Prostate gland (tissue), 2 donors: ENCODE measurements around the gene SRP68. TPM values are rescaled to one million over a fixed set of nuclear protein-coding genes. Genes with fewer than 3 reads are reported as not detected.
A peak's percentile ranks its signal among the peaks of the same experiment; 100 is the strongest.

Experiments
- DNase-seq: peaks from one replicate; pipeline ENCODE4 v3.0.0-alpha.2; 2019; ENCODE audit warnings: low spot score
- H3K27ac ChIP-seq, 2 donors: fragments of 200-600 bp; sonication (generic); 2 replicates each; pipeline ENCODE4 v1.5.1; 2017 to 2019
- H3K27me3 ChIP-seq: fragments of 200-600 bp; sonication (generic); replicated peaks from 2 replicates; pipeline ENCODE4 v1.5.1; 2019; ENCODE audit not compliant: insufficient read depth
- H3K36me3 ChIP-seq, 2 donors: fragments of 200-600 bp; sonication (generic); 1 replicate in 1 of 2; 2 replicates in 1 of 2; pipeline versions ENCODE4 v1.5.1 to v1.8.1; 2017 to 2019
- H3K4me1 ChIP-seq: fragments of 200-600 bp; sonication (generic); replicated peaks from 2 replicates; pipeline ENCODE4 v1.5.1; 2019
- H3K4me3 ChIP-seq, 2 donors: fragments of 200-600 bp; sonication (generic); 2 replicates each; pipeline ENCODE4 v1.5.1; 2017 to 2019
- H3K9me3 ChIP-seq: fragments of 200-600 bp; sonication (generic); 2 replicates; pipeline ENCODE4 v1.5.1; 2017
- POLR2A ChIP-seq: fragments of 450-650 bp; IDR thresholded peaks from one replicate; pipeline ENCODE4 v1.6.1; 2016; ENCODE audit warnings: antibody characterized with exemption, mild to moderate bottlenecking
- POLR2AphosphoS5 ChIP-seq: sonication (generic); formaldehyde crosslinking; IDR thresholded peaks from one replicate; pipeline ENCODE4 v1.6.1; 2017; ENCODE audit warnings: antibody characterized with exemption
- WGBS: methylation state at CpG from one replicate; pipeline ENCODE4 v1.1.5; 2018; 5-methylcytosine and 5-hydroxymethylcytosine counted together
- intact Hi-C: fragments of 100-400 bp; cut with DNase I; formaldehyde crosslinking; loops from one replicate; pipeline ENCODE4 v1.14.2; 2022
- total RNA-seq, 2 donors: library from RNA; depleted of rRNA; stranded (reverse); fragments of >200 nt; gene quantifications; one replicate each; pipeline ENCODE4 v1.1.0, GENCODE V29; 2016
- TF ChIP-seq, protein P1 (sequence below), 4 experiments: fragments of 200-600 bp in 2 of 4; fragments of 450-650 bp in 2 of 4; sonication (generic) in 2 of 4; IDR thresholded peaks; 1 replicate in 3 of 4; 2 replicates in 1 of 4; pipeline ENCODE4 v1.5.1; 2016 to 2019; ENCODE audit warnings: antibody characterized with exemption in 4 of 4, mild to moderate bottlenecking in 2 of 4, moderate library complexity in 2 of 4

Gene SRP68
- total RNA-seq, 2 donors from 2014 or later, result 33.5 to 51.2 TPM

DNA sequence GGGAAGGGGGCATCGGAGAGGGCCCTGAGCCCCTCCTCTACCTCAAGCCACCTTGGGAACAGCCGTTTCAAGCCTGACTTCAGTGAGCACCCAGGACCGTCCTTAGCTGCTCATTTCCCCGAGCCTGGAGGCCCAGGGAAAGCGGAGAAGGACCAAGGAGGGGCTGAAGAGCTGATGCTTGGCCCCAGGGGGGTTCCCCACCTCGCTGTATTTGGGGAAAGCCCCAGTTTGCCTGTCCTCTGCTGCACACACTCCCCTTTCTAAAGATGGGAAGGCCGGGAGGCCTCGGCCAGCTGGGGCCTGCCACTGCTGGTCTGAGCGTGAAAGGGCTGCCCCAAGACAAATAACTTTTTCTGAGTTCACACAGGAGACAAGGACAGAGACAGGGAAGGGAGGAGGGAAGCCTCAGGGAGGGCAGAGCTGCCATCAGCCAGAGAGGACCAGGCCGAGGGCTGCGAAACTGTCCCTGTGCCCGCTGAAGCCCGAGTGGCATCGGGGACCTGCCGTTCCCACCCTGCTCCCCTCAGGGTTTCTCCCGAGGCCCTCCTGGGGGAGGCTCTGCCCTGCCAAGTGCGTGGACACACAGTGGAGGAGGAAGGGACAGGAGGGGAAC, 18.3 kb upstream of the SRP68 start:
- DNase-seq, result no peak
- TF ChIP-seq POLR2A (no peak), POLR2AphosphoS5 (peak; percentile 30)
- TF ChIP-seq, protein P1, sequence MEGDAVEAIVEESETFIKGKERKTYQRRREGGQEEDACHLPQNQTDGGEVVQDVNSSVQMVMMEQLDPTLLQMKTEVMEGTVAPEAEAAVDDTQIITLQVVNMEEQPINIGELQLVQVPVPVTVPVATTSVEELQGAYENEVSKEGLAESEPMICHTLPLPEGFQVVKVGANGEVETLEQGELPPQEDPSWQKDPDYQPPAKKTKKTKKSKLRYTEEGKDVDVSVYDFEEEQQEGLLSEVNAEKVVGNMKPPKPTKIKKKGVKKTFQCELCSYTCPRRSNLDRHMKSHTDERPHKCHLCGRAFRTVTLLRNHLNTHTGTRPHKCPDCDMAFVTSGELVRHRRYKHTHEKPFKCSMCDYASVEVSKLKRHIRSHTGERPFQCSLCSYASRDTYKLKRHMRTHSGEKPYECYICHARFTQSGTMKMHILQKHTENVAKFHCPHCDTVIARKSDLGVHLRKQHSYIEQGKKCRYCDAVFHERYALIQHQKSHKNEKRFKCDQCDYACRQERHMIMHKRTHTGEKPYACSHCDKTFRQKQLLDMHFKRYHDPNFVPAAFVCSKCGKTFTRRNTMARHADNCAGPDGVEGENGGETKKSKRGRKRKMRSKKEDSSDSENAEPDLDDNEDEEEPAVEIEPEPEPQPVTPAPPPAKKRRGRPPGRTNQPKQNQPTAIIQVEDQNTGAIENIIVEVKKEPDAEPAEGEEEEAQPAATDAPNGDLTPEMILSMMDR (IDR thresholded peaks at IDR 0.05), result no peak
- 48% methylated on average over 17 of the region's 17 CpGs for WGBS
- H3K4me1 ChIP-seq, result no peaks in the 10 kb centered on the region
- no peak overlapping the region for H3K4me3 ChIP-seq
- intact Hi-C loops, result no loop called here
- no peaks in the 10 kb centered on the region for H3K9me3 ChIP-seq
- H3K27me3 ChIP-seq, result no peaks in the 10 kb centered on the region
- peaks cover 26 to 34% of the 10 kb centered on the region in 2 donors for H3K36me3 ChIP-seq
- H3K27ac ChIP-seq, result peak overlapping the region in 1 of 2 donors; percentile 53

DNA sequence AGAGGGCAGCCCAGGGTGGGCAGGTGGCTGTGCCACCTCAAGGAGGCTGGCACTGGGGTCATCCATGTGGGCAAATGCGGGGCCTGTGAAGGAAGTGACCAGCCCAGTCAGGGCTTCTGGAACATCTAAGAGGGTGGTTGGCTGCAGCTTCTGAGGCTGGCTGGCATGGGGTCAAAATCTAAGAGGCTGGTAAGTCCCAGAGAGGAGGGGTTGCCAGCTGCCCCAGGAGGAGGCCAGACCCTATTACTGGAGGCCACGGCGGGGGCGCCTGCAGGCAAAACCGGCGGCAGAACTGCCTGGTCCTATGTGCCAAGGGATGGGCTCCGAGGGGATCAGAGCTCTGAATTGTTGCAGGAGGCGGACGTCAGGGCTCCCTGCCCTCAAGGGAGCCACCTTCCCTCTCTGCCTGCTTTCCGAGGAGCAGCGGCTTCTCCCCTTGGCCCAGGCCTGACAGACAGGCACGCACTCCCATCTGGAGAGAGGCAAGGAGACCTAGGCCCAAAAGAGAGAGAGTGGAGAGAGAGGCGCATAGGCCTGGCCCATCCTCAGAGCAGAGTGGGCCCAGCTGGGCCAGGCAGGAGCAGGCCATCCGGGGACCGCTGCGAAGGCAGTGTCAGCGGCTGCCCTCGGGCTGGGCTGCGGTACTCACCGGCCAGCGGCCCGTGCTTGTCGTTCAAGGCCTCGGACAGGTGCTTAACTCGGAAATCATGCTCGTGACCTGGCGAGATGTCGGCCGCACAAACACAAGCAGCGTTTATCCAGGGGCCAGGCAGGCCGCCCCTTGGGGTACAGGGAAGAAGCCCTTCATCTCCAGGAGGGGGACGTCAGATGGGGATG, 17.6 kb upstream of the SRP68 start:
- H3K36me3 ChIP-seq, result peaks cover 30 to 41% of the 10 kb centered on the region in 2 donors
- H3K4me1 ChIP-seq, result no peaks in the 10 kb centered on the region
- intact Hi-C loops, result no loop called here
- no peak overlapping the region for H3K27ac ChIP-seq
- no peak overlapping the region for H3K4me3 ChIP-seq
- TF ChIP-seq POLR2A (no peak), POLR2AphosphoS5 (no peak)
- TF ChIP-seq, protein P1 (IDR thresholded peaks at IDR 0.05), result no peak
- no peaks in the 10 kb centered on the region for H3K27me3 ChIP-seq
- no peaks in the 10 kb centered on the region for H3K9me3 ChIP-seq
- WGBS, result 73% methylated on average over 32 of the region's 32 CpGs
- no peak for DNase-seq

DNA sequence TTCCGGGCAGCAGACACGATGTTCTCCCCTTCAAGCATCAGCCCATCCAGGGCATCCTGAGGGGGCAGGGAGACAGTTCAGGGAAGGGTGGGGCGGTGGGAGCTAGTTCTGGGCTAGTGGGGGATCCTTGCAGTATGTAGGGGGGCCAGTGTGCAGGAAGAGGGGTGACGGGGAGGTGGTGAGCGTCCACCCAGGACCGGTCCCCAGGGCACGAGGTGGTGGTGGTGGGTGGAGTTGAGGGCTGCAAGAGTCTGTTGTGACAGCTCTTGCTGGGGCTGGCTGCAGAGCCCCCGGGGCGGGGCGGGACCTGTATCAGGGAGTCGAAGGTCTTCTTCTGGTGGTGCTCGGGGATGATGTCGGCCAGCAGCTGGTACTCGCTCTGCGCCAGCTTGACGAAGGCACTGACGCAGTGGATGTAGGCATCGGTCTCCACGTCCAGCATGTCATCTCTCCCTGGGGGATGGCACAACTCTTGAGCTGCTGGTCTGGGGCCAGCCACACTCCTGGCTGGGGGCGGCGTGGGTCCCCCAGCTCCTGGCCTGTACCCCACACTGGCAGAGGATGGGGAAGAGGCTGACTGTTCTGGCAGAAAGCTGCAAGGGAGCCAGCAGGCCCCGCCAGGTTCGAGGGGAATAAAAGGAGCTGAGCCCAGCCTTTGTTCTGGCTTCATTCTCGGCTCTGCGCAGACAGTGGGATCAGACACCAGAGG, 16.7 kb upstream of the SRP68 start:
- intact Hi-C loops, result no loop called here
- WGBS, result 89% methylated on average over 25 of the region's 25 CpGs
- peaks cover 29 to 40% of the 10 kb centered on the region in 2 donors for H3K36me3 ChIP-seq

DNA sequence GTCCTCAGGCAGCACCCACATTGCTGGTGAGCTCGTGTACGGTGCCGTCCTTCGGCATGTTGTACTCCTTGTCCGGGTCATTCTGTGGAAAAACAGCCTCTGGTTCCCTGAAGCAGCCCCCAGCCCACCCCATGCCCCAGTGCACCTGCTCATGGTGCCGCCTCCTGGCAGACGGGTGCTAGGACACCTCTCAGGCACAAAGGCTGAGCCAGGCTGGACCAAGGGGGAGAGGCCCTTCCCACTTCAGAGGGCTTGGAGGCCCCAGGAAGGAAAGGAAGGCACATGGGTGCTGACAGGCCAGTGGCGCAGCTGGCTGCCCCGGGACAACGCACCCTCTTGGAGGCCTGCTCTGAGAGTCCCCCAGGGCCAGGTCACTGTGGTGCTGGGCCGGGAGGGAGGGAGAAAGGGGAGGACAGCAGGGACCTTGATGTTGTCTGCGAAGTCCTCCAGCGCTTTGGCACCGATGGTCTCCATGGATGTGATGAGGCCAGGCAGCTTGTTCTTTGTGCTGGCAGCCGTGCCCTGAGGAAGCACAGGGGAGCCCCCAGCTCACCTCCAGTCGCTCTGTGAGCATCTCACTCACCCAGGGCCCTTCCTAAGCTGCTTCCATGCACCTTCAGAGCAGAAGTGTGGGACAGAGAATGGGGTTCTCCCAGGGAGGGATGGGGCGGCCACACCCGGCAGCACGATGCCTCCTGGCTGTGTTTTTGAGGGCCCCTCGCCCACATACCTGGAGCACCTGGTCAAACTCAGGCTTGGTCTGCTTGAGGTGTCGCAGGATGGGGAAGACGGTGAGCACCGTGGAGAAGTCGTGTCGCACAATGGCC, 15.9 kb upstream of the SRP68 start:
- DNase-seq, result no peak
- TF ChIP-seq, protein P1 (IDR thresholded peaks at IDR 0.05), result no peak
- TF ChIP-seq POLR2AphosphoS5 (no peak), POLR2A (no peak)
- intact Hi-C loops, result no loop called here
- Histone ChIP-seq H3K36me3 (peaks cover 23 to 34% of the 10 kb centered on the region in 2 donors), H3K27me3 (no peaks in the 10 kb centered on the region), H3K4me3 (no peak overlapping the region), H3K4me1 (no peaks in the 10 kb centered on the region), H3K27ac (no peak overlapping the region), H3K9me3 (no peaks in the 10 kb centered on the region)
- 90% methylated on average over 25 of the region's 25 CpGs for WGBS

More for the DNA sequence above, 16.7 kb upstream of the SRP68 start:
- Histone ChIP-seq H3K4me3 (no peak overlapping the region), H3K27me3 (no peaks in the 10 kb centered on the region), H3K9me3 (no peaks in the 10 kb centered on the region), H3K4me1 (no peaks in the 10 kb centered on the region), H3K27ac (no peak overlapping the region)
- TF ChIP-seq, protein P1 (IDR thresholded peaks at IDR 0.05), result no peak
- TF ChIP-seq POLR2A (no peak), POLR2AphosphoS5 (no peak)
- DNase-seq, result no peak
